HCEC 1CT (cell line): ENCODE measurements around the gene C22orf15.
"Not testable (repeated sequence)": the region's sequence is repeated elsewhere in the genome, so short reads cannot be mapped to it uniquely, and the experiment has no call there.

Experiments used
- DNase-seq: peaks from one replicate; pipeline ENCODE4 v3.0.0-alpha.2; 2017

C22orf15 gene, protein sequence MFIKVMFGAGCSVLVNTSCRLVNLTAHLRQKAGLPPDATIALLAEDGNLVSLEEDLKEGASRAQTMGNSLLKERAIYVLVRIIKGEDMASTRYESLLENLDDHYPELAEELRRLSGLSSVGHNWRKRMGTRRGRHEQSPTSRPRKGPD

DNA sequence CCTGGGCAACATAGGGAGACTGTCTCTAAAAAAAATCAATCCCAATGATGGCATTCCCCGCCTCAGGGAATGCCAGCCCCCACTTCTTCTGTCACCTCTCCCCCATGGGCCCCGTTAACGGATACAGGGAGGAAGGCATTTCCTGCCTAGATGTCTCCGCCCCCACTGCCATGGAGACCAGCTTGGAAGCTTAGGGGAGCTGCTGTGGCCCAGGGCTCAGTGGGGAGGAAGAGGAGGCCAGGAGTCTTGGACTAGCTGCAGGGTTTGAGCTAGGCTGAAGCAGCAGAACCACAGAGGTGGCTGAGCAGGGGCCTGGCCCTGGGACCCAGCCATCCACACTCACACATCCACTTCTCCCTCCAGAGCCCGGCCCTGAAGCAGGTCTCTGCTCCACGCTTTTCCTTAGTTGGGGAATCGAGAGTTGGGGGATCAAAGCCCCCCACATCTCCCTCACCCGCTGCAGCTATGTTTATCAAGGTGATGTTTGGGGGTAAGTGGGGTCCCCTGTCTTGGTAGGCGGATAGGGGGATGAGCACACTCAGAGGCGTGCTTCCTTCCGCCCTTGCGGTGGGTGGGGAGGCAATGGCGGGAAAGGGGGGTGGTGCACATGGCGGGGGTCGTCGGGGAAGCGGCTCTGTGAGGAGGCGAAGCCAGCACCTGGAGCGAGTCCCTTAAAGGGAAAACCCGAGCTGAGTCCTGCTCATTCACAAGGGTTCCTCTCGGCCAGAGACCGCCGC, at the start of gene C22orf15:
TSS of gene C22orf15 (plus strand) at position 149 of the 737 bp plus-strand sequence. CDS start at position 466, 317 bp downstream.
- DNase-seq: peak; percentile 39

- no peak for DNase-seq
Observed at GRCh38 chr22:23713696-23714595, 48.8 kb upstream of the C22orf15 start.

DNA sequence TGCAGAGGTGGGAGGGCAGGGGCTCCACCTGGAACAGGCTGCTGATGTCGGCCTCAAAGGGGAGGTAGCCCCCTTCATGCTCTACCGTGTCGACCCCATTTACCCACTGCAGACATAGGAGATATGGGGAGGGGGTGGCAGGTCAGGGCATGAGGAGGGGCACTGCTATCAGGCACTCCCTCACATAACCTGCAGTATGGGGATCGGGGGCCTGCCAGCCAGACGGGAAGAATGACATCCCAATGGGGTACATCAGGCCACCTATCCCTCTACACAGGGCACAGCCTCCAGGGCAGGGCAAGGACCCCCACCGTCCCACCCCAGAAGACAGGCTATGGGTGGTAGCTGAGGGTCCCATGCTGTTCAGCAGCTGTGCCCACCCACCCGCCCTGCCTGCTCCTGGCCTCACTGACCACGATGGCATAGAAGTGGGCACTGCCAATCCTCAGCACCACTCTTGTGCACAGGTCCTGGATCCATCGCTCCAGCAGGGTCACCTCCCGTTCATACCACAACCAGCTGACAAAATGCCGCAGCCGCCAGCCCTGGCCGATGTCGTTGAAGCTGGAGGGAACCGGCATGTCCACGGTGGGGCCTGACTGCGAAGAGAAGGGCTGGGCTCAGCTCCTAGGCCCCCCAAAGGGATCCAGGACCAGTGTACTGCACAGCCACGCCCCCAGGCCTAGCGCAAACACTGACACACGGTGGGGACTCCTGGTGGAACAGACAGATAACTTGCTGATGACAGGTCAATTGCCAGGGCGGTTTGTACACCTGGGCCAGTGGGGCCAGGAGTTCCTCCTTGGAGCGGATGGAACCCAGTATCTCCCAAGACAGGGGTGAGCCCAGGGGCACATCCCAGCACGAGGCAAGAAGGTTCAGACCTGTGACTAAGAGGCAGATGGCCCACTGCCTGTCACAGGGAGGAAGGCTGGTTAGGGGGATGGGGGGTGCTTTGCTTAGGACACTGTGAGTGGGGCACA, 47.9 kb upstream of the C22orf15 start:
- DNase-seq: no peak

GRCh38 chr22:23715806-23716375, 46.9 kb upstream of the C22orf15 start:
- no peak for DNase-seq

GRCh38 chr22:23716811-23717801, 45.7 kb upstream of the C22orf15 start:
- DNase-seq: peak; percentile 75

- no peak for DNase-seq
Observed at GRCh38 chr22:23718371-23719165, 44.2 kb upstream of the C22orf15 start.

- no peak for DNase-seq
Observed at GRCh38 chr22:23720855-23721254, 41.9 kb upstream of the C22orf15 start.

GRCh38 chr22:23722160-23722559, 40.6 kb upstream of the C22orf15 start:
- no peak for DNase-seq

- DNase-seq: no peak
Observed at GRCh38 chr22:23722724-23723123, 40.1 kb upstream of the C22orf15 start.

DNA sequence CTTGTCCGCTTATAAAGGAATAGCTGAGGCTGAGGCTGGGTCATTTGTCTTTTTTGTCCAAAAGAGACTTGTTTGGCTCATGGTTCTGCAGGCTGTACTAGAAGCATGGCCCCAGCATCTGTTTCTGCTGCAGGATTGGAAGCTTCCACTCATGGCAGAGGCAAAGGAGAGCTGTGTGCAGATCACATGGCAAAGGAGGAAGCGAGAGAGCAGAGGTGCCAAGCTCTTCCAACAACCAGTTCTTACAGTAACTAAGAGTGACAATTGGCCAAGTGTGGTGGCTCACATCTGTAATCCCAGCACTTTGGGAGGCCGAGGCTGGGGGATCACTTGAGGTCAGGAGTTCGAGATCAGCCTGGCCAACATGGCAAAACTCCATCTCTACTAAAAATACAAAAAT, 34.7 kb upstream of the C22orf15 start:
- not testable (repeated sequence) for DNase-seq

- DNase-seq: no peak
Observed at GRCh38 chr22:23737696-23738095, 25.1 kb upstream of the C22orf15 start.

GRCh38 chr22:23742505-23743264, 20.1 kb upstream of the C22orf15 start:
- no peak for DNase-seq

DNA sequence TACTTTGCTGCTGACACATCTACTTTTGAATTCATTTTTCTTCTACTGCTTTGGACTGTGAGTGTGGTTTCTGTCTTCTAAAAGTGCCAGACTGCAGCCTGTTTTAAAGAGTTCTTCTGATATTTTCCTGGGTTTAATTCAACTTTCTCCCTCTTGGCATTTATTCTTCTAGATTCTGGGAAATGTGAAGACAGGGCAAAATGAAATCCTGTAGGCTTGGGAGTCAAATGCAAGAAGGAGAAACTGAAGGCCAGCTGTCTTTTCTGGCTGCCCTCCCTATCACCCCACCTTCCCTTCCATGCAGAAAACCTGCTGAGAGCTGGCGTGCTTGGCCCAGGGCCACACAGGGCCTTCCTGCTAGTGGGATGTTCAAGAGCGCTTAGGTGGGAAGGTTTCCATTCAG, 19.5 kb upstream of the C22orf15 start:
- DNase-seq: no peak

- no peak for DNase-seq
Observed at GRCh38 chr22:23744001-23744400, 18.8 kb upstream of the C22orf15 start.

GRCh38 chr22:23744485-23744884, 18.3 kb upstream of the C22orf15 start:
- DNase-seq: no peak

DNA sequence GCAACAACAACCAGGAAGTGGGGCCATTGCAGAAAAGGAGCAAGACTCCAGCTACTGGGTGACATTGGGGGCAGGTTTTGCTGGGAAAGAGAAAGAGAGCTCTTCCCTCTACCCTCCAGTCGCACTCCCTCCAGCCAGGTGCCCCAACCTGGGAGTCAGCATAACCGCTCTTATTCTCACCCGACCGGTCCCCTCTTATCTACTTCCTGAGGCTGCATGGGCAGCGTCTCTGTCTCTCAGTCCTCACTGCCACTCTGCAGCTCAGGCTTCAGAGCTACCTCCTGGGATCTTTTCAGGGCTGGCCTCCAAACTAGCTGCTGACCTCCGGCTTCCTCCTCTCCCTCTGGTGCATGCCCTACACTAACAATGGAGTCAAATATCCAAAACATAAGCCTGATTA, 17.0 kb upstream of the C22orf15 start:
- no peak for DNase-seq

DNA sequence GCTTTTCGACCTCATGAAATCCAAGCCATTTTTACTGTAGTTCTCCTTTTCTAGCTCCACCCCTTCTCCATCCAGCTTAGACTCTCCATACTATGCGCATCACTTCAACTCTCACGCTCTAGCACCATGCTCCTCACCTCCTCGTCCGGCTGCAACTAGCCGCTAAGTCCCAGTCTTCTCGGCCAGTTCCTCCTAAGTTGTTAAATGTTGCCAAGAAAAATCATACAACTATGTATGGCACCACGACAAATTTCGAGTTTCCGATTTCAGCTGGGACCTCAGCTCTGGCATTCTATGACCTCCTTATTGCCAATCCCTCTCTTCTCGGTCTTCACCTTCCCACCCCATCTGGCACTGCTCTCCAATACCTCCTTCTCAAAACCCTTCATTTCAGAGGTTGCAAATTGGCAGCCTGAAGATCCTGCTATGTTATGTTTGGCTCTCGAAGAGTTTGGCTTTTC, 12.9 kb upstream of the C22orf15 start:
- DNase-seq: no peak

DNA sequence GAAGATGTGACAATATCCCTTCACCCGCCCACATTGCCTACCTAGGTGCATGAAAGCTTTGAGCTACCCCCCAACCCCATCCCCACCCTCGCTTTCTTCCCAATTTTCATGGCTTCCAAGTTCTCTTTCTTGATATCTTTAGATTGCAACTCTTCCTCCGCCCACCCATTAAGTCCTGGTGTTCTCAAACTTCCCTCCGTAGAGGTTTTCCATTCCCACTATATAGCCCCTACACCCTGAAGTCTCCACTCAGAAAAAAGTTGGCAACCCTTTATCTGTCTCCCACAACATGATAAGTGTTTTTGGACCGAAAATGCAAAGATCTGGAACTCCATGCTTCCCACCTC, 12.4 kb upstream of the C22orf15 start:
- no peak for DNase-seq
